Measurements from ENCODE around the gene CUEDC1. TPM values are rescaled to one million over a fixed set of nuclear protein-coding genes. Genes with fewer than 3 reads are reported as not detected.
A peak's percentile ranks its signal among the peaks of the same experiment; 100 is the strongest.

Gene CUEDC1
- total and polyA plus RNA-seq, 2 of the 4 experiments (the other 2 are of a cell fraction) = 4.1 to 21.2 TPM

- TF ChIP-seq RAD21 (IDR thresholded peaks at IDR 0.05; ENCODE audit: low read length) = peak; percentile 38; the same call in 1 of the 2 replicates
- TF ChIP-seq CEBPB (IDR thresholded peaks at IDR 0.05; ENCODE audit: low read depth, low read length) = no peak
- TF ChIP-seq MAZ (IDR thresholded peaks at IDR 0.05; ENCODE audit: borderline replicate concordance, low read depth, low read length) = peak; percentile 67; the same call in 1 of the 2 replicates
Observed at GRCh38 chr17:57889892-57890856, 65.0 kb downstream of the CUEDC1 start (continued).

DNA sequence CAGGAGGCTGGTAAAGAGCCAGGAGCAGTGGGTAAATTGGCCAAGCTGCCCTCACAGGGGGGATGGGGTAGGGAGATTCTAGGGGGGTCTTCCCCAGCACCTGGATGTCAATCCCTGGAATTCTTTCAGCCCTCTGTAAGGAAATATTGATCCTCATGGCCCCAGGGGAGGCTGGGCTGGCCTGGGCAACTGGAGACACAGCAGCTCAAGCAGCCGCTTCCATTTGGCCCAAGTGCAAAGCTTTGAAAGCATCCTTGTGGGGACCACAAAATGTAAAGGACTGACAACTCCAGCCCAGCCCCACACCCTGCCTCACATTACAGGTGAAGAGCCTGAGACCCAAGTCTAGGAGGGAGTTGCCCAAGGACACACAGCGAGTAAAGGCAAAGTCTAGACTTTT, 66.0 kb downstream of the CUEDC1 start:
- H2BK120ac ChIP-seq (ENCODE audit: low read depth, low read length) = peak overlapping the region; percentile 98
- no peak for ATAC-seq (ENCODE audit: low read depth)

More for the DNA sequence above, 66.0 kb downstream of the CUEDC1 start:
- peak overlapping the region; percentile 33; the same call in 1 of the 2 replicates for H3K27ac ChIP-seq (ENCODE audit: insufficient read depth, low read length)
- H3K36me3 ChIP-seq (ENCODE audit: control insufficient read depth, insufficient read depth, low read length) = peaks cover 9% of the 10 kb centered on the region
- peak overlapping the region; percentile 25 to 94; a peak in 3 of 4 replicates for H4K8ac ChIP-seq (ENCODE audit: low read depth in 2 of 2, low read length in 2 of 2)
- peak overlapping the region; percentile 96 for H3K4ac ChIP-seq (ENCODE audit: low read depth, low read length)
- peak overlapping the region; percentile 100 for H2AK5ac ChIP-seq (ENCODE audit: low read depth, low read length)
- no CpG with 5 or more reads among the region's 2 CpGs for WGBS, 2 experiments (ENCODE audit: extremely low coverage in 2 of 2, insufficient read length in 1 of 2)
- peaks cover 44% of the 10 kb centered on the region for H3K4me1 ChIP-seq (ENCODE audit: control insufficient read depth, insufficient read depth, low read length)
- no peak overlapping the region for H3K4me2 ChIP-seq (ENCODE audit: low read depth, low read length)
- TF ChIP-seq POLR2A (IDR thresholded peaks at IDR 0.05; ENCODE audit: low read depth, low read length) (no peak), USF2 (IDR thresholded peaks at IDR 0.05; ENCODE audit: low read depth, low read length) (no peak), SMC3 (IDR thresholded peaks at IDR 0.05; ENCODE audit: low read depth, low read length) (no peak), RAD21 (IDR thresholded peaks at IDR 0.05; ENCODE audit: low read length) (no peak), FOS (IDR thresholded peaks at IDR 0.05; ENCODE audit: low read depth, low read length) (no peak), CEBPB (IDR thresholded peaks at IDR 0.05; ENCODE audit: low read depth, low read length) (no peak), RCOR1 (IDR thresholded peaks at IDR 0.05; ENCODE audit: insufficient replicate concordance, low read length) (no peak), MAZ (IDR thresholded peaks at IDR 0.05; ENCODE audit: borderline replicate concordance, low read depth, low read length) (no peak)
- TF ChIP-seq, protein P1, sequence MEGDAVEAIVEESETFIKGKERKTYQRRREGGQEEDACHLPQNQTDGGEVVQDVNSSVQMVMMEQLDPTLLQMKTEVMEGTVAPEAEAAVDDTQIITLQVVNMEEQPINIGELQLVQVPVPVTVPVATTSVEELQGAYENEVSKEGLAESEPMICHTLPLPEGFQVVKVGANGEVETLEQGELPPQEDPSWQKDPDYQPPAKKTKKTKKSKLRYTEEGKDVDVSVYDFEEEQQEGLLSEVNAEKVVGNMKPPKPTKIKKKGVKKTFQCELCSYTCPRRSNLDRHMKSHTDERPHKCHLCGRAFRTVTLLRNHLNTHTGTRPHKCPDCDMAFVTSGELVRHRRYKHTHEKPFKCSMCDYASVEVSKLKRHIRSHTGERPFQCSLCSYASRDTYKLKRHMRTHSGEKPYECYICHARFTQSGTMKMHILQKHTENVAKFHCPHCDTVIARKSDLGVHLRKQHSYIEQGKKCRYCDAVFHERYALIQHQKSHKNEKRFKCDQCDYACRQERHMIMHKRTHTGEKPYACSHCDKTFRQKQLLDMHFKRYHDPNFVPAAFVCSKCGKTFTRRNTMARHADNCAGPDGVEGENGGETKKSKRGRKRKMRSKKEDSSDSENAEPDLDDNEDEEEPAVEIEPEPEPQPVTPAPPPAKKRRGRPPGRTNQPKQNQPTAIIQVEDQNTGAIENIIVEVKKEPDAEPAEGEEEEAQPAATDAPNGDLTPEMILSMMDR (conservative IDR thresholded peaks at IDR 0.05; ENCODE audit: low read depth, low read length) = no peak
- ChIA-PET POLR2A (ENCODE audit: unreplicated experiment) (no interaction called here), CTCF (interaction anchor here (0.6 kb wide), 1 partner anchor 15 kb away, joined by 3 read pairs; no protein-coding TSS in a partner anchor)
- BruUV-seq (replicated peaks) = no TSS peak
- peak overlapping the region; percentile 98 for H2BK20ac ChIP-seq (ENCODE audit: low read depth, low read length)
- no peaks in the 10 kb centered on the region for H3K27me3 ChIP-seq (ENCODE audit: control insufficient read depth, insufficient read depth, low read length)
- no peak overlapping the region for H3K56ac ChIP-seq (ENCODE audit: extremely low read depth, insufficient read depth, low read length)
- H3K4me3 ChIP-seq (ENCODE audit: insufficient read depth, low read depth, low read length) = no peak overlapping the region
- H2AFZ ChIP-seq (replicated peaks; ENCODE audit: low read length, poor library complexity) = no peak overlapping the region
- H4K5ac ChIP-seq (ENCODE audit: low read depth, low read length) = peak overlapping the region; percentile 85
- dilution Hi-C loops (cut with HindIII; ENCODE audit: low sequenced_read_pairs, unreplicated experiment) = no loop called here
- peak overlapping the region; percentile 96; the same call in 1 of the 2 replicates for H3K14ac ChIP-seq (replicated peaks; ENCODE audit: low read depth, low read length)
- intact Hi-C loops (cut with micrococcal nuclease) = loop anchor here (1.0 kb wide), 1 partner anchor 8 kb away; no protein-coding TSS in a partner anchor
- in situ Hi-C loops (cut with MboI; ENCODE audit: low sequenced_read_pairs) = no loop called here
- peak overlapping the region; percentile 90; the same call in 2 of the 3 replicates for H2BK15ac ChIP-seq (ENCODE audit: low read depth, low read length)
- H3K18ac ChIP-seq (ENCODE audit: low read depth, low read length) = peak overlapping the region; percentile 85
- H3K9me3 ChIP-seq (ENCODE audit: control insufficient read depth, insufficient read depth, low read length) = no peaks in the 10 kb centered on the region
- no peak overlapping the region for H2AK9ac ChIP-seq (replicated peaks; ENCODE audit: low read depth, low read length, poor library complexity)
- peak overlapping the region; percentile 91 for H2BK5ac ChIP-seq (ENCODE audit: low read depth, low read length, poor library complexity, severe bottlenecking)
- H3K9ac ChIP-seq (ENCODE audit: low read depth, low read length) = no peak overlapping the region
- H4K20me1 ChIP-seq (ENCODE audit: insufficient read depth, low read length) = peaks cover 6% of the 10 kb centered on the region; the same call in 1 of the 2 replicates
- peaks cover 45 to 77% of the 10 kb centered on the region in 2 experiments for H3K79me1 ChIP-seq (ENCODE audit: low read depth in 1 of 2, low read length in 2 of 2)
- peak overlapping the region; percentile 99 for H4K91ac ChIP-seq (ENCODE audit: insufficient read depth, low read depth, low read length)
- peaks cover 41% of the 10 kb centered on the region for H3K9me1 ChIP-seq (ENCODE audit: insufficient read depth, low read length)
- DNase-seq = no peak
- peak overlapping the region; percentile 90; the same call in 1 of the 2 replicates for H3K23ac ChIP-seq (ENCODE audit: low read depth, low read length)

Measured in IMR-90 (cell line).